DND-41 (cell line): ENCODE data around the gene IFNAR1.

Experiments
- CTCF ChIP-seq: IDR thresholded peaks from 2 replicates; pipeline ENCODE4 v1.5.1; 2012; ENCODE audit warnings: borderline replicate concordance, low read length, moderate library complexity, mild to moderate bottlenecking; ENCODE audit not compliant: poor library complexity, severe bottlenecking; ENCODE audit errors: extremely low read depth
- EZH2 ChIP-seq: IDR thresholded peaks from 3 replicates; pipeline ENCODE4 v1.6.1; 2012; ENCODE audit warnings: borderline replicate concordance, low read depth, mild to moderate bottlenecking, moderate library complexity, low read length, inconsistent platforms; ENCODE audit not compliant: severe bottlenecking

GRCh38 chr21:33313183-33313582 is 11.6 kb upstream of the IFNAR1 start:
- TF ChIP-seq CTCF (no peak), EZH2 (no peak)
